SK-N-SH (cell line): ENCODE results near the gene HOXC10. TPM values are rescaled to one million over a fixed set of nuclear protein-coding genes. Genes with fewer than 3 reads are reported as not detected.

ENCODE experiments used
- CTCF ChIA-PET: fragments of 300-600, 350-600 bp; formaldehyde crosslinking; extraction: SDS; loops from one replicate; lab custom pipeline; 2021; lab: Yijun Ruan, JAX
- POLR2A ChIA-PET: fragments of 350-600 bp; sonication (Branson Sonifier 250); formaldehyde crosslinking; extraction: SDS; loops from one replicate; lab custom pipeline; 2020; ENCODE audit warnings: antibody characterized with exemption, inconsistent platforms; lab: Yijun Ruan, JAX
- DNase-seq: peaks from one replicate; pipeline ENCODE4 v3.0.0; 2012
- H2AFZ ChIP-seq: fragments of 200-600 bp; sonication (generic); 2 replicates; pipeline ENCODE4 v1.8.1; 2016; ENCODE audit warnings: antibody characterized with exemption, mild to moderate bottlenecking, low read depth
- H3F3A ChIP-seq: fragments of 200-600 bp; sonication (generic); replicated peaks from 2 replicates; pipeline ENCODE3; 2016; ENCODE audit warnings: antibody characterized with exemption, mild to moderate bottlenecking; ENCODE audit not compliant: insufficient read depth
- H3K27ac ChIP-seq, 2 experiments: fragments of 200-500 bp in 1 of 2; fragments of 200-600 bp in 1 of 2; sonication (Bioruptor generic) in 1 of 2; sonication (generic), shearing (Covaris generic) in 1 of 2; 2 replicates each; pipeline versions ENCODE4 v1.5.1 to v1.6.1; 2014 to 2016; ENCODE audit warnings: low read depth in 2 of 2, inconsistent platforms in 1 of 2, low read length in 1 of 2, mild to moderate bottlenecking in 1 of 2, mixed read lengths in 1 of 2
- H3K27me3 ChIP-seq: fragments of 200-600 bp; sonication (generic), shearing (Covaris generic); 2 replicates; pipeline ENCODE4 v1.6.1; 2016; ENCODE audit warnings: mixed run types; ENCODE audit not compliant: insufficient read depth
- H3K36me3 ChIP-seq, 2 experiments: fragments of 200-500 bp in 1 of 2; fragments of 200-600 bp in 1 of 2; sonication (Bioruptor generic) in 1 of 2; sonication (generic) in 1 of 2; replicated peaks in 1 of 2; 2 replicates each; pipeline versions ENCODE3 to v1.5.1; 2014 to 2016; ENCODE audit warnings: low read length in 1 of 2, mild to moderate bottlenecking in 1 of 2; ENCODE audit not compliant: insufficient read depth in 2 of 2, control insufficient read depth in 1 of 2
- H3K4me1 ChIP-seq, 2 experiments: fragments of 200-500 bp in 1 of 2; fragments of 200-600 bp in 1 of 2; sonication (Bioruptor generic) in 1 of 2; sonication (generic), shearing (Covaris generic) in 1 of 2; 2 replicates each; pipeline versions ENCODE4 v1.5.1 to v1.6.1; 2014 to 2016; ENCODE audit warnings: low read depth in 1 of 2, low read length in 1 of 2, mixed run types in 1 of 2; ENCODE audit not compliant: insufficient read depth in 2 of 2, control insufficient read depth in 1 of 2
- H3K4me2 ChIP-seq: fragments of 200-600 bp; sonication (generic), shearing (Covaris generic); 2 replicates; pipeline ENCODE4 v1.6.1; 2017; ENCODE audit warnings: mixed run types
- H3K4me3 ChIP-seq, 2 experiments: fragments of 200-500 bp in 1 of 2; fragments of 200-600 bp in 1 of 2; sonication (Bioruptor generic) in 1 of 2; sonication (generic), shearing (Covaris generic) in 1 of 2; 2 replicates each; pipeline versions ENCODE4 v1.5.1 to v1.8.1; 2014 to 2016; ENCODE audit warnings: low read depth in 2 of 2, inconsistent platforms in 1 of 2, low read length in 1 of 2, mild to moderate bottlenecking in 1 of 2, mixed read lengths in 1 of 2, moderate library complexity in 1 of 2
- H3K79me2 ChIP-seq: fragments of 200-600 bp; sonication (generic); 2 replicates; pipeline ENCODE4 v1.8.1; 2017; ENCODE audit warnings: mild to moderate bottlenecking; ENCODE audit not compliant: insufficient read depth
- H3K9ac ChIP-seq: fragments of 200-600 bp; sonication (generic); 2 replicates; pipeline ENCODE4 v1.6.1; 2017; ENCODE audit warnings: mixed run types
- H3K9me2 ChIP-seq: fragments of 200-600 bp; sonication (generic); 2 replicates; pipeline ENCODE4 v1.6.1; 2017; ENCODE audit warnings: mixed run types
- H3K9me3 ChIP-seq: fragments of 200-600 bp; sonication (generic); 2 replicates; pipeline ENCODE4 v1.6.1; 2017; ENCODE audit warnings: mixed run types, mild to moderate bottlenecking, moderate library complexity
- H4K20me1 ChIP-seq: fragments of 200-600 bp; sonication (generic); 2 replicates; pipeline ENCODE4 v1.6.1; 2017; ENCODE audit warnings: mild to moderate bottlenecking, mixed run types; ENCODE audit not compliant: insufficient read depth
- CHD2 ChIP-seq: fragments of 150-350 bp; IDR thresholded peaks from 2 replicates; pipeline ENCODE4 v1.6.1; 2018; ENCODE audit warnings: low read length; ENCODE audit not compliant: partially characterized antibody
- EP300 ChIP-seq, 2 experiments: IDR thresholded peaks; 2 replicates each; pipeline versions ENCODE4 v1.4.0 to v1.6.1; 2012; ENCODE audit warnings: borderline replicate concordance in 1 of 2, low read depth in 1 of 2, low read length in 1 of 2
- FOXM1 ChIP-seq: IDR thresholded peaks from 2 replicates; pipeline ENCODE4 v1.4.0; 2012; ENCODE audit warnings: low read depth, mild to moderate bottlenecking
- GABPA ChIP-seq: IDR thresholded peaks from 2 replicates; pipeline ENCODE4 v1.4.0; 2012; ENCODE audit warnings: low read depth, mild to moderate bottlenecking
- GATA2 ChIP-seq: sonication (generic); formaldehyde crosslinking; IDR thresholded peaks from 2 replicates; pipeline ENCODE4 v1.5.0; 2020; ENCODE audit warnings: mild to moderate bottlenecking, missing genetic modification reagents
- JUND ChIP-seq: IDR thresholded peaks from 2 replicates; pipeline ENCODE4 v1.4.0; 2012
- MXI1 ChIP-seq: IDR thresholded peaks from 2 replicates; pipeline ENCODE4 v1.6.1; 2012; ENCODE audit warnings: mild to moderate bottlenecking, low read depth, low read length, improper control_type of control experiment
- NFIC ChIP-seq: IDR thresholded peaks from 2 replicates; pipeline ENCODE4 v1.4.0; 2012; ENCODE audit warnings: borderline replicate concordance
- POLR2AphosphoS5 ChIP-seq: IDR thresholded peaks from 2 replicates; pipeline ENCODE4 v1.6.1; 2012; ENCODE audit warnings: low read depth, low read length
- RFX5 ChIP-seq: IDR thresholded peaks from 2 replicates; pipeline ENCODE4 v1.6.1; 2012; ENCODE audit warnings: mild to moderate bottlenecking, improper control_type of control experiment, low read length
- RXRA ChIP-seq: IDR thresholded peaks from 2 replicates; pipeline ENCODE4 v1.4.0; 2012; ENCODE audit warnings: low read depth, mild to moderate bottlenecking, borderline replicate concordance
- SIN3A ChIP-seq: IDR thresholded peaks from 2 replicates; pipeline ENCODE4 v1.6.1; 2012; ENCODE audit warnings: low read depth, mild to moderate bottlenecking, low read length, moderate library complexity, borderline replicate concordance
- SMC3 ChIP-seq: IDR thresholded peaks from 2 replicates; pipeline ENCODE4 v1.6.1; 2012; ENCODE audit warnings: low read depth, low read length, improper control_type of control experiment
- YY1 ChIP-seq: IDR thresholded peaks from 2 replicates; pipeline ENCODE4 v1.4.0; 2012; ENCODE audit warnings: low read depth, mild to moderate bottlenecking
- WGBS: methylation state at CpG from one replicate; pipeline ENCODE4 v1.1.6; 2017; ENCODE audit warnings: low lambda C conversion rate; 5-methylcytosine and 5-hydroxymethylcytosine counted together
- polyA plus RNA-seq, 3 experiments: library from polyadenylated mRNA; depleted of rRNA; stranded (reverse); fragments of >200 nt; gene quantifications; 2 replicates each; pipeline ENCODE4 v1.2.3, GENCODE V29; 2012
- TF ChIP-seq, protein P1 (sequence below): IDR thresholded peaks from 2 replicates; pipeline ENCODE4 v1.4.0; 2012; ENCODE audit warnings: low read depth, borderline replicate concordance
- TF ChIP-seq, protein P2 (sequence below): fragments of 150-350 bp; IDR thresholded peaks from 2 replicates; pipeline ENCODE4 v1.6.1; 2016; ENCODE audit warnings: mild to moderate bottlenecking, low read depth, low read length
- TF ChIP-seq, protein P3 (sequence below): IDR thresholded peaks from 2 replicates; pipeline ENCODE4 v1.4.0; 2012; ENCODE audit warnings: low read depth, borderline replicate concordance
- TF ChIP-seq, protein P4 (sequence below): fragments of 200-600 bp; sonication (generic); IDR thresholded peaks from 2 replicates; pipeline ENCODE4 v1.6.1; 2017; ENCODE audit warnings: antibody characterized with exemption, mild to moderate bottlenecking, moderate library complexity
- TF ChIP-seq, protein P5 (sequence below): fragments of 150-350 bp; IDR thresholded peaks from 2 replicates; pipeline ENCODE4 v1.6.1; 2017; ENCODE audit warnings: antibody characterized with exemption, low read length, low read depth, borderline replicate concordance
- TF ChIP-seq, protein P6 (sequence below): IDR thresholded peaks from 2 replicates; pipeline ENCODE4 v1.6.1; 2012; ENCODE audit warnings: mild to moderate bottlenecking, low read depth, low read length, moderate library complexity

Gene HOXC10
- polyA plus RNA-seq, 1 of the 3 experiments (the other 2 are of a cell fraction): 0.03 TPM

DNA sequence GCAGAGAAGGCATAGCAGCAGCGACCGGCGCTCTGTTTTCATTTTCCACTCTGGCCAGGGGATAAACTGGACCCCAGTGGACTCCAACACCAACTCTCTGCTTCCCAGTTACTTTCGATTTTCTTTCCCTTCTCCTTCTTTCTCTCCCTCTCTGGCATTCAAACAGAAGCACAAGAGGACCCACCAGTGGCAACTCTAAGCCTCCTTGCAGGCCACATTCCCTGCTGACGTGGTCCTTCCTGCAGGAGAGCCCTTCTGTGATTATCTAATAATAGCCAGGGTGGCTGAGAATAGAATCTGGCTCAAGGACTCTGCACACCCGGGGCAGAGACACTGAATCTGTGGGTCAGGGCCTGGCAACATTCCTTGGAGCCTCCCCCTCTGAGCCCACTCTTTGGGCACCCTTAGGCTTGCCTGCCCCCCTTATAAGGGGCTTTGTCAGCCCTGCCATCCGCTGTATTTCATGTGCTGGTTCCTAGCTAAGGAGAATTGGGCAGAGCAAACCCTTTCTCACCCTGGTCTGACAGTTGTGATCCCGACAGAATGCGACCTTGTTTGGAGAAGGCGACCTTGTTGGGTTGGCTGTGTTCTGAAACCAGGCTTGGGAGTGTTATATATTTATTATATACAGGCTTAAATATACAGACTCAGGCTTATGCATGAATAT is 35.1 kb downstream of the HOXC10 start:
- no peaks in the 10 kb centered on the region for H3K9me3 ChIP-seq
- peaks cover 10% of the 10 kb centered on the region; the same call in 1 of the 2 replicates for H3K79me2 ChIP-seq
- peaks cover 9% of the 10 kb centered on the region for H3F3A ChIP-seq
- H3K36me3 ChIP-seq: no peaks in the 10 kb centered on the region
- peak overlapping the region; percentile 29 to 99 for H3K27ac ChIP-seq
- TF ChIP-seq POLR2AphosphoS5 (no peak), EP300 (IDR thresholded peaks at IDR 0.05; ENCODE audit: borderline replicate concordance in 1 of 2, low read depth in 1 of 2, low read length in 1 of 2) (no peak), FOXM1 (no peak), MXI1 (no peak), JUND (no peak), RFX5 (no peak), GABPA (no peak), YY1 (no peak), SIN3A (no peak), NFIC (no peak), GATA2 (CRISPR knock-in tag) (no peak), RXRA (no peak), CHD2 (no peak), SMC3 (no peak)
- TF ChIP-seq, protein P1, sequence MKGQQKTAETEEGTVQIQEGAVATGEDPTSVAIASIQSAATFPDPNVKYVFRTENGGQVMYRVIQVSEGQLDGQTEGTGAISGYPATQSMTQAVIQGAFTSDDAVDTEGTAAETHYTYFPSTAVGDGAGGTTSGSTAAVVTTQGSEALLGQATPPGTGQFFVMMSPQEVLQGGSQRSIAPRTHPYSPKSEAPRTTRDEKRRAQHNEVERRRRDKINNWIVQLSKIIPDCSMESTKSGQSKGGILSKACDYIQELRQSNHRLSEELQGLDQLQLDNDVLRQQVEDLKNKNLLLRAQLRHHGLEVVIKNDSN: no peak
- TF ChIP-seq, protein P2, sequence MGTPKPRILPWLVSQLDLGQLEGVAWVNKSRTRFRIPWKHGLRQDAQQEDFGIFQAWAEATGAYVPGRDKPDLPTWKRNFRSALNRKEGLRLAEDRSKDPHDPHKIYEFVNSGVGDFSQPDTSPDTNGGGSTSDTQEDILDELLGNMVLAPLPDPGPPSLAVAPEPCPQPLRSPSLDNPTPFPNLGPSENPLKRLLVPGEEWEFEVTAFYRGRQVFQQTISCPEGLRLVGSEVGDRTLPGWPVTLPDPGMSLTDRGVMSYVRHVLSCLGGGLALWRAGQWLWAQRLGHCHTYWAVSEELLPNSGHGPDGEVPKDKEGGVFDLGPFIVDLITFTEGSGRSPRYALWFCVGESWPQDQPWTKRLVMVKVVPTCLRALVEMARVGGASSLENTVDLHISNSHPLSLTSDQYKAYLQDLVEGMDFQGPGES: no peak
- TF ChIP-seq, protein P3, sequence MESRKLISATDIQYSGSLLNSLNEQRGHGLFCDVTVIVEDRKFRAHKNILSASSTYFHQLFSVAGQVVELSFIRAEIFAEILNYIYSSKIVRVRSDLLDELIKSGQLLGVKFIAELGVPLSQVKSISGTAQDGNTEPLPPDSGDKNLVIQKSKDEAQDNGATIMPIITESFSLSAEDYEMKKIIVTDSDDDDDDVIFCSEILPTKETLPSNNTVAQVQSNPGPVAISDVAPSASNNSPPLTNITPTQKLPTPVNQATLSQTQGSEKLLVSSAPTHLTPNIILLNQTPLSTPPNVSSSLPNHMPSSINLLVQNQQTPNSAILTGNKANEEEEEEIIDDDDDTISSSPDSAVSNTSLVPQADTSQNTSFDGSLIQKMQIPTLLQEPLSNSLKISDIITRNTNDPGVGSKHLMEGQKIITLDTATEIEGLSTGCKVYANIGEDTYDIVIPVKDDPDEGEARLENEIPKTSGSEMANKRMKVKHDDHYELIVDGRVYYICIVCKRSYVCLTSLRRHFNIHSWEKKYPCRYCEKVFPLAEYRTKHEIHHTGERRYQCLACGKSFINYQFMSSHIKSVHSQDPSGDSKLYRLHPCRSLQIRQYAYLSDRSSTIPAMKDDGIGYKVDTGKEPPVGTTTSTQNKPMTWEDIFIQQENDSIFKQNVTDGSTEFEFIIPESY: no peak
- TF ChIP-seq, protein P4, sequence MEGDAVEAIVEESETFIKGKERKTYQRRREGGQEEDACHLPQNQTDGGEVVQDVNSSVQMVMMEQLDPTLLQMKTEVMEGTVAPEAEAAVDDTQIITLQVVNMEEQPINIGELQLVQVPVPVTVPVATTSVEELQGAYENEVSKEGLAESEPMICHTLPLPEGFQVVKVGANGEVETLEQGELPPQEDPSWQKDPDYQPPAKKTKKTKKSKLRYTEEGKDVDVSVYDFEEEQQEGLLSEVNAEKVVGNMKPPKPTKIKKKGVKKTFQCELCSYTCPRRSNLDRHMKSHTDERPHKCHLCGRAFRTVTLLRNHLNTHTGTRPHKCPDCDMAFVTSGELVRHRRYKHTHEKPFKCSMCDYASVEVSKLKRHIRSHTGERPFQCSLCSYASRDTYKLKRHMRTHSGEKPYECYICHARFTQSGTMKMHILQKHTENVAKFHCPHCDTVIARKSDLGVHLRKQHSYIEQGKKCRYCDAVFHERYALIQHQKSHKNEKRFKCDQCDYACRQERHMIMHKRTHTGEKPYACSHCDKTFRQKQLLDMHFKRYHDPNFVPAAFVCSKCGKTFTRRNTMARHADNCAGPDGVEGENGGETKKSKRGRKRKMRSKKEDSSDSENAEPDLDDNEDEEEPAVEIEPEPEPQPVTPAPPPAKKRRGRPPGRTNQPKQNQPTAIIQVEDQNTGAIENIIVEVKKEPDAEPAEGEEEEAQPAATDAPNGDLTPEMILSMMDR: no peak
- TF ChIP-seq, protein P5, sequence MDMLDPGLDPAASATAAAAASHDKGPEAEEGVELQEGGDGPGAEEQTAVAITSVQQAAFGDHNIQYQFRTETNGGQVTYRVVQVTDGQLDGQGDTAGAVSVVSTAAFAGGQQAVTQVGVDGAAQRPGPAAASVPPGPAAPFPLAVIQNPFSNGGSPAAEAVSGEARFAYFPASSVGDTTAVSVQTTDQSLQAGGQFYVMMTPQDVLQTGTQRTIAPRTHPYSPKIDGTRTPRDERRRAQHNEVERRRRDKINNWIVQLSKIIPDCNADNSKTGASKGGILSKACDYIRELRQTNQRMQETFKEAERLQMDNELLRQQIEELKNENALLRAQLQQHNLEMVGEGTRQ: no peak
- TF ChIP-seq, protein P6, sequence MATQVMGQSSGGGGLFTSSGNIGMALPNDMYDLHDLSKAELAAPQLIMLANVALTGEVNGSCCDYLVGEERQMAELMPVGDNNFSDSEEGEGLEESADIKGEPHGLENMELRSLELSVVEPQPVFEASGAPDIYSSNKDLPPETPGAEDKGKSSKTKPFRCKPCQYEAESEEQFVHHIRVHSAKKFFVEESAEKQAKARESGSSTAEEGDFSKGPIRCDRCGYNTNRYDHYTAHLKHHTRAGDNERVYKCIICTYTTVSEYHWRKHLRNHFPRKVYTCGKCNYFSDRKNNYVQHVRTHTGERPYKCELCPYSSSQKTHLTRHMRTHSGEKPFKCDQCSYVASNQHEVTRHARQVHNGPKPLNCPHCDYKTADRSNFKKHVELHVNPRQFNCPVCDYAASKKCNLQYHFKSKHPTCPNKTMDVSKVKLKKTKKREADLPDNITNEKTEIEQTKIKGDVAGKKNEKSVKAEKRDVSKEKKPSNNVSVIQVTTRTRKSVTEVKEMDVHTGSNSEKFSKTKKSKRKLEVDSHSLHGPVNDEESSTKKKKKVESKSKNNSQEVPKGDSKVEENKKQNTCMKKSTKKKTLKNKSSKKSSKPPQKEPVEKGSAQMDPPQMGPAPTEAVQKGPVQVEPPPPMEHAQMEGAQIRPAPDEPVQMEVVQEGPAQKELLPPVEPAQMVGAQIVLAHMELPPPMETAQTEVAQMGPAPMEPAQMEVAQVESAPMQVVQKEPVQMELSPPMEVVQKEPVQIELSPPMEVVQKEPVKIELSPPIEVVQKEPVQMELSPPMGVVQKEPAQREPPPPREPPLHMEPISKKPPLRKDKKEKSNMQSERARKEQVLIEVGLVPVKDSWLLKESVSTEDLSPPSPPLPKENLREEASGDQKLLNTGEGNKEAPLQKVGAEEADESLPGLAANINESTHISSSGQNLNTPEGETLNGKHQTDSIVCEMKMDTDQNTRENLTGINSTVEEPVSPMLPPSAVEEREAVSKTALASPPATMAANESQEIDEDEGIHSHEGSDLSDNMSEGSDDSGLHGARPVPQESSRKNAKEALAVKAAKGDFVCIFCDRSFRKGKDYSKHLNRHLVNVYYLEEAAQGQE: no peak
- ChIA-PET CTCF (interaction anchor here (1.3 to 23.2 kb wide), 2 partner anchors 176 to 188 kb away, joined by 5 to 548 read pairs; partner anchors contain the start of gene SMUG1), POLR2A (no interaction called here)
- H3K4me1 ChIP-seq: peaks cover 7 to 45% of the 10 kb centered on the region in 2 experiments; a peak in 2 of 4 replicates
- H2AFZ ChIP-seq: 0 out of 2 replicates have a peak overlapping the region, but pooled peaks have one; percentile 46
- H3K27me3 ChIP-seq: no peaks in the 10 kb centered on the region
- H3K4me2 ChIP-seq: peak overlapping the region; percentile 3; the same call in 1 of the 2 replicates
- no peak overlapping the region for H3K4me3 ChIP-seq
- WGBS: 80% methylated on average over 10 of the region's 10 CpGs
- no peak for DNase-seq
- no peak overlapping the region for H3K9ac ChIP-seq
- no peaks in the 10 kb centered on the region for H4K20me1 ChIP-seq
- H3K9me2 ChIP-seq: no peaks in the 10 kb centered on the region
